MCF 10A (cell line): ENCODE data around the gene RHOBTB1. TPM values are rescaled to one million over a fixed set of nuclear protein-coding genes. Genes with fewer than 3 reads are reported as not detected.

Source experiments
- Bru-seq: library from RNA; stranded (reverse); fragments of 400-500 nt; gene quantifications from one replicate; lab custom pipeline; 2021; lab: Mats Ljungman, UMichigan
- BruChase-seq, 2 experiments: library from RNA; stranded (reverse); fragments of 400-500 nt; gene quantifications; one replicate each; lab custom pipeline; 2021; lab: Mats Ljungman, UMichigan
- BruUV-seq: library from RNA; stranded (reverse); fragments of 400-500 nt; replicated peaks from 2 replicates; lab custom pipeline; 2021; lab: Mats Ljungman, UMichigan
- CTCF ChIA-PET: fragments of 300-600 bp; sonication (Branson Sonifier 250); formaldehyde crosslinking; extraction: SDS; loops from one replicate; lab custom pipeline; 2021; ENCODE audit warnings: antibody characterized with exemption, inconsistent platforms; lab: Yijun Ruan, JAX
- POLR2A ChIA-PET: fragments of 300-600, 350-650 bp; sonication (Branson Sonifier 250); formaldehyde crosslinking; extraction: SDS; loops from one replicate; lab custom pipeline; 2020; ENCODE audit warnings: antibody characterized with exemption, inconsistent platforms; lab: Yijun Ruan, JAX
- DNase-seq: peaks from one replicate; pipeline ENCODE4 v3.0.0-alpha.2; 2018; ENCODE audit not compliant: unreplicated experiment
- H3K27ac Mint-ChIP-seq: one replicate; pipeline ENCODE4 v1.8.0; 2022; ENCODE audit warnings: mild to moderate bottlenecking, low read depth, mixed read lengths; ENCODE audit not compliant: unreplicated experiment
- H3K27me3 Mint-ChIP-seq: one replicate; pipeline ENCODE4 v1.8.0; 2022; ENCODE audit warnings: mixed read lengths; ENCODE audit not compliant: insufficient read depth, unreplicated experiment
- H3K36me3 Mint-ChIP-seq: one replicate; pipeline ENCODE4 v1.8.0; 2022; ENCODE audit warnings: mild to moderate bottlenecking, moderate library complexity, mixed read lengths; ENCODE audit not compliant: insufficient read depth, unreplicated experiment
- H3K4me1 Mint-ChIP-seq: one replicate; pipeline ENCODE4 v1.8.0; 2022; ENCODE audit warnings: mixed read lengths; ENCODE audit not compliant: insufficient read depth, unreplicated experiment
- H3K4me3 Mint-ChIP-seq: one replicate; pipeline ENCODE4 v1.8.0; 2022; ENCODE audit warnings: mild to moderate bottlenecking, moderate library complexity, mixed read lengths; ENCODE audit not compliant: unreplicated experiment
- H3K9me3 Mint-ChIP-seq: one replicate; pipeline ENCODE4 v1.8.0; 2022; ENCODE audit warnings: mixed read lengths; ENCODE audit not compliant: unreplicated experiment
- intact Hi-C: fragments of 100-400 bp; cut with micrococcal nuclease; formaldehyde crosslinking; loops from 2 replicates; pipeline ENCODE4 v1.14.1; 2022
- long read RNA-seq: library from polyadenylated mRNA; stranded (forward); transcript quantifications from one replicate; pipeline ENCODE4 v2.0.0, GENCODE V29; 2022
- total RNA-seq: library from RNA; stranded (reverse); gene quantifications from 2 replicates; pipeline ENCODE4 v1.2.3, GENCODE V29; 2022
- TF ChIP-seq, protein P1 (sequence below): fragments of 200-600 bp; IDR thresholded peaks from one replicate; pipeline ENCODE4 v1.8.0; 2022; ENCODE audit warnings: antibody characterized with exemption, mild to moderate bottlenecking; ENCODE audit not compliant: unreplicated experiment

Gene RHOBTB1, protein sequence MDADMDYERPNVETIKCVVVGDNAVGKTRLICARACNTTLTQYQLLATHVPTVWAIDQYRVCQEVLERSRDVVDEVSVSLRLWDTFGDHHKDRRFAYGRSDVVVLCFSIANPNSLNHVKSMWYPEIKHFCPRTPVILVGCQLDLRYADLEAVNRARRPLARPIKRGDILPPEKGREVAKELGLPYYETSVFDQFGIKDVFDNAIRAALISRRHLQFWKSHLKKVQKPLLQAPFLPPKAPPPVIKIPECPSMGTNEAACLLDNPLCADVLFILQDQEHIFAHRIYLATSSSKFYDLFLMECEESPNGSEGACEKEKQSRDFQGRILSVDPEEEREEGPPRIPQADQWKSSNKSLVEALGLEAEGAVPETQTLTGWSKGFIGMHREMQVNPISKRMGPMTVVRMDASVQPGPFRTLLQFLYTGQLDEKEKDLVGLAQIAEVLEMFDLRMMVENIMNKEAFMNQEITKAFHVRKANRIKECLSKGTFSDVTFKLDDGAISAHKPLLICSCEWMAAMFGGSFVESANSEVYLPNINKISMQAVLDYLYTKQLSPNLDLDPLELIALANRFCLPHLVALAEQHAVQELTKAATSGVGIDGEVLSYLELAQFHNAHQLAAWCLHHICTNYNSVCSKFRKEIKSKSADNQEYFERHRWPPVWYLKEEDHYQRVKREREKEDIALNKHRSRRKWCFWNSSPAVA
- 0.70 and 1.5 TPM in 2 replicates for total RNA-seq
- percentile 35 among the genes with signal in this experiment for Bru-seq, nascent RNA
- percentile 18 among the genes with signal in this experiment for BruChase-seq, experiment 1, labeled RNA remaining after a 6-hour chase
- BruChase-seq, experiment 2, labeled RNA remaining after a 2-hour chase, result percentile 25 among the genes with signal in this experiment
- long read RNA-seq, full-length matches to known transcripts, result 1 of 2 reads
- long read RNA-seq, partial matches to known transcripts, result 0 of 2 reads
- long read RNA-seq, other reads (novel, unspliced or antisense), result 1 of 2 reads

DNA sequence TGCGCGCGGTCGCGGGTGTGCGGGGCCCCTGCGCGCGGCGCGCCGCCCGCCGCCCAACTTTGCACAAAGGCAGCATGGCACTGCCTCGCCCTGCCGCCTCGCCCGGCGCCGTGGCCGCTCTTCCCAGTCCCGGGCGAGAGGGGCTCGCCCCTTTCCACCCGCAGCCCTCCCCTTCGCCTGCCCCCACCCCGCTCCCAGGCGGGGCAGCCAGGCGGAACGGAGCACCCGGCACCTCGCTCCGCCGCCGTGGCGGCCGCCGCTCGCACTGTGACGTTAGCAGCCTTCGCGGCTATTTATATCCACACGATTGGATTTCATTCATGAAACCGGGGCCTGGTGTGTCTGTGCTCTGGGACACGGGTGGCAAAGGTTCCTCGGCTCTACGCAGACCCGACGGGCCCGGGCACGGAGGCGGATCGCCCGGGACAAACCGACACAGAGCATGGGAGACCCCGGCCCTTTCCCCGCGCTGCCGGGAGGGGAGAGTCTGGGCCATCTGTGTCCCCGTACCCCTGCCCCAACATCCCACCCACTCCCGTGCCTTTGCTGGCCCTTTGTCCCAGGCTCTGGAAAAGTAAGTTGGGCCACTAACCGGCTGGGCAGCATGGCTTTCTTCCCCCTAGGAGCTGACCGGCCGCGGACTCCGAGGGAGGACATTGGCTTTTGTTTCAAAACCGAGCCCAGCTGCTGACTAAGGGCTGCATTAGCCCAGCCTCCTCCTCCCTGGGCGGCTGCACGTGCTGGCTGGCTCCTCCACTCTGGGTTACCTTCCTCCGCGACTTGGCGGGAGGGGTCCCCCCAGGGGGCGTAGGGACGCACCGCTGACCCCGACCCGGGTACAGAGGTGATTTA lies at the start of gene RHOBTB1:
RHOBTB1 (minus strand) TSS at position 128 of the 852 bp plus-strand sequence. CDS start 32,643 bp downstream, outside the sequence.
- DNase-seq, result peak; percentile 43
- no TSS peak for BruUV-seq
- intact Hi-C loops, result no loop called here
- Mint-ChIP-seq H3K9me3 (no peaks in the 10 kb centered on the region), H3K27me3 (no peaks in the 10 kb centered on the region), H3K4me1 (peaks cover 6% of the 10 kb centered on the region), H3K27ac (peak within 1 kb of the TSS; percentile 84), H3K4me3 (peak within 1 kb of the TSS; percentile 78), H3K36me3 (no peaks in the 10 kb centered on the region)
- POLR2A ChIA-PET, result interaction anchor here (1.0 to 2.5 kb wide), 4 partner anchors 12 to 161 kb away, joined by 3 to 6 read pairs (median 4); no protein-coding TSS in a partner anchor
- TF ChIP-seq, protein P1, sequence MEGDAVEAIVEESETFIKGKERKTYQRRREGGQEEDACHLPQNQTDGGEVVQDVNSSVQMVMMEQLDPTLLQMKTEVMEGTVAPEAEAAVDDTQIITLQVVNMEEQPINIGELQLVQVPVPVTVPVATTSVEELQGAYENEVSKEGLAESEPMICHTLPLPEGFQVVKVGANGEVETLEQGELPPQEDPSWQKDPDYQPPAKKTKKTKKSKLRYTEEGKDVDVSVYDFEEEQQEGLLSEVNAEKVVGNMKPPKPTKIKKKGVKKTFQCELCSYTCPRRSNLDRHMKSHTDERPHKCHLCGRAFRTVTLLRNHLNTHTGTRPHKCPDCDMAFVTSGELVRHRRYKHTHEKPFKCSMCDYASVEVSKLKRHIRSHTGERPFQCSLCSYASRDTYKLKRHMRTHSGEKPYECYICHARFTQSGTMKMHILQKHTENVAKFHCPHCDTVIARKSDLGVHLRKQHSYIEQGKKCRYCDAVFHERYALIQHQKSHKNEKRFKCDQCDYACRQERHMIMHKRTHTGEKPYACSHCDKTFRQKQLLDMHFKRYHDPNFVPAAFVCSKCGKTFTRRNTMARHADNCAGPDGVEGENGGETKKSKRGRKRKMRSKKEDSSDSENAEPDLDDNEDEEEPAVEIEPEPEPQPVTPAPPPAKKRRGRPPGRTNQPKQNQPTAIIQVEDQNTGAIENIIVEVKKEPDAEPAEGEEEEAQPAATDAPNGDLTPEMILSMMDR, result no peak
- CTCF ChIA-PET, result interaction anchor here (0.6 to 0.7 kb wide), 2 partner anchors 52 to 687 kb away, joined by 3 to 4 read pairs; no protein-coding TSS in a partner anchor

- Mint-ChIP-seq H3K36me3 (no peaks in the 10 kb centered on the region), H3K4me1 (no peaks in the 10 kb centered on the region), H3K9me3 (no peaks in the 10 kb centered on the region), H3K4me3 (no peak overlapping the region), H3K27ac (no peak overlapping the region), H3K27me3 (no peaks in the 10 kb centered on the region)
- CTCF ChIA-PET, result interaction anchor here (0.5 to 0.8 kb wide), 2 partner anchors 20 to 85 kb away, joined by 3 read pairs; no protein-coding TSS in a partner anchor
- BruUV-seq, result no TSS peak
- POLR2A ChIA-PET, result no interaction called here
- intact Hi-C loops, result no loop called here
- TF ChIP-seq, protein P1, result no peak
- no peak for DNase-seq
These were observed 48.7 kb upstream of the RHOBTB1 start for GRCh38 chr10:60992636-60993035.

DNA sequence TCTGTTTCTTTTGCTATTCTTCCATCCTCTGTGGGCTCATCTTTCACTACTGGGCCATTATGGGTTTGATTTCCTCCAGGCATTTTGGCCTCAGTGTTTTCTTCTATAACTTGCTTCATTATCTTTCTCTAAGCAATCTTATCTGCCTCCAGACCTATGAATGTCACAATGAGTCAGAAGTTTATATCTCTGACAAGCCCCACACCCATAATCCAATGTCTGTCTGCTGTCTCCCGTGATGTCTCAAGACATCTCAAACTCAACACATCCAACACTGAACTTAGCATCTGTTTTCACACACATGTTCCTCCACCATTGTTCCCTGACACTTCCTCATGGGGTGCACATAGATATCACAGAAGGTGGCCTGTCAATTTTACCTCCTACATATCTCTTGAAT lies 46.7 kb upstream of the RHOBTB1 start:
- DNase-seq, result no peak
- no TSS peak for BruUV-seq
- CTCF ChIA-PET, result no interaction called here

More for the DNA sequence above, 46.7 kb upstream of the RHOBTB1 start:
- no peak overlapping the region for H3K4me3 Mint-ChIP-seq
- H3K4me1 Mint-ChIP-seq, result no peaks in the 10 kb centered on the region
- no peaks in the 10 kb centered on the region for H3K36me3 Mint-ChIP-seq
- TF ChIP-seq, protein P1, result no peak
- POLR2A ChIA-PET, result no interaction called here
- no peak overlapping the region for H3K27ac Mint-ChIP-seq
- H3K9me3 Mint-ChIP-seq, result no peaks in the 10 kb centered on the region
- H3K27me3 Mint-ChIP-seq, result no peaks in the 10 kb centered on the region
- intact Hi-C loops, result no loop called here
